ENCODE data around the gene PTPN14.

GRCh38 chr1:214360116-214360515, 191.3 kb downstream of the PTPN14 start:
- TF ChIP-seq CTCF (IDR thresholded peaks at IDR 0.05; ENCODE audit: poor library complexity, severe bottlenecking) (no peak), RAD21 (conservative IDR thresholded peaks at IDR 0.05) (no peak), EP300 (conservative IDR thresholded peaks at IDR 0.05; ENCODE audit: poor library complexity, severe bottlenecking) (no peak), POLR2AphosphoS5 (IDR thresholded peaks at IDR 0.05) (no peak), EZH2 (IDR thresholded peaks at IDR 0.05; ENCODE audit: borderline replicate concordance, insufficient read depth, low read length, poor library complexity, severe bottlenecking) (no peak), TAF1 (IDR thresholded peaks at IDR 0.05; ENCODE audit: low read depth) (no peak)

Measured in neural cell (in vitro differentiated cells).